Common myeloid progenitor, CD34-positive (primary cell): Measurements from ENCODE around the gene GLRA3.

Experiments used
- CTCF ChIA-PET: fragments of 350-600 bp; sonication (Branson Sonifier 250); formaldehyde crosslinking; loops from one replicate; lab custom pipeline; 2021; ENCODE audit warnings: antibody characterized with exemption; lab: Charles Lee
- POLR2A ChIA-PET: fragments of 350-600 bp; sonication (Branson Sonifier 250); formaldehyde crosslinking; loops from one replicate; lab custom pipeline; 2021; ENCODE audit warnings: antibody characterized with exemption; lab: Charles Lee
- DNase-seq, 3 donors: peaks; one replicate each; pipeline versions ENCODE4 v3.0.0 to v3.0.0-alpha.2; 2013
- H3K27ac ChIP-seq, 2 experiments: 1 replicate in 1 of 2; 2 replicates in 1 of 2; pipeline ENCODE4 v1.7.0; 2013; ENCODE audit warnings: inconsistent platforms in 2 of 2, low read length in 2 of 2, mild to moderate bottlenecking in 2 of 2, low read depth in 1 of 2, moderate library complexity in 1 of 2; ENCODE audit not compliant: severe bottlenecking in 2 of 2, insufficient read depth in 1 of 2, poor library complexity in 1 of 2
- H3K27me3 ChIP-seq, 5 experiments: replicated peaks in 2 of 5; 1 replicate in 3 of 5; 2 replicates in 2 of 5; pipeline versions ENCODE4 v1.6.1 to v1.7.0; 2013; ENCODE audit warnings: low read length in 4 of 5, mild to moderate bottlenecking in 2 of 5, moderate library complexity in 2 of 5, inconsistent platforms in 1 of 5; ENCODE audit not compliant: insufficient read depth in 5 of 5, control insufficient read depth in 4 of 5
- H3K36me3 ChIP-seq, 4 experiments: 1 replicate in 2 of 4; 2 replicates in 2 of 4; pipeline versions ENCODE4 v1.6.1 to v1.7.0; 2013; ENCODE audit warnings: low read length in 3 of 4, control low read depth in 1 of 4, mild to moderate bottlenecking in 1 of 4; ENCODE audit not compliant: control insufficient read depth in 4 of 4, insufficient read depth in 4 of 4
- H3K4me1 ChIP-seq, 4 experiments: 1 replicate in 3 of 4; 2 replicates in 1 of 4; pipeline versions ENCODE4 v1.6.1 to v1.7.1; 2013; ENCODE audit warnings: low read length in 3 of 4, mild to moderate bottlenecking in 3 of 4, control low read depth in 1 of 4, inconsistent platforms in 1 of 4, moderate library complexity in 1 of 4; ENCODE audit not compliant: control insufficient read depth in 4 of 4, insufficient read depth in 4 of 4; ENCODE audit errors: control extremely low read depth in 1 of 4
- H3K4me3 ChIP-seq, 7 experiments: 1 replicate in 4 of 7; 2 replicates in 3 of 7; pipeline versions ENCODE4 v1.5.1 to v1.7.0; 2013; ENCODE audit warnings: mild to moderate bottlenecking in 7 of 7, low read length in 6 of 7, moderate library complexity in 6 of 7, inconsistent platforms in 2 of 7, low read depth in 2 of 7, control low read depth in 1 of 7; ENCODE audit not compliant: insufficient read depth in 4 of 7, control insufficient read depth in 1 of 7; ENCODE audit errors: extremely low read depth in 1 of 7
- H3K9me3 ChIP-seq, 5 experiments: 1 replicate in 4 of 5; 2 replicates in 1 of 5; pipeline versions ENCODE4 v1.6.1 to v1.7.1; 2013; ENCODE audit warnings: low read length in 4 of 5, mild to moderate bottlenecking in 2 of 5, inconsistent platforms in 1 of 5, low read depth in 1 of 5, moderate library complexity in 1 of 5; ENCODE audit not compliant: control insufficient read depth in 4 of 5, insufficient read depth in 2 of 5; ENCODE audit errors: control extremely low read depth in 1 of 5
- WGBS: methylation state at CpG from one replicate; pipeline ENCODE4 v1.1.5; 2013; ENCODE audit not compliant: insufficient coverage; 5-methylcytosine and 5-hydroxymethylcytosine counted together

GLRA3 gene

GRCh38 chr4:174853629-174854028 lies 24.6 kb upstream of the GLRA3 start:
- no peaks in the 10 kb centered on the region for H3K27me3 ChIP-seq
- no peak overlapping the region for H3K27ac ChIP-seq
- no peak for DNase-seq
- no peak overlapping the region for H3K4me3 ChIP-seq
- no peaks in the 10 kb centered on the region for H3K36me3 ChIP-seq
- H3K4me1 ChIP-seq = no peaks in the 10 kb centered on the region
- WGBS = no CpG with 5 or more reads among the region's 3 CpGs
- CTCF ChIA-PET = no interaction called here
- no peaks in the 10 kb centered on the region for H3K9me3 ChIP-seq
- POLR2A ChIA-PET = no interaction called here

GRCh38 chr4:174848596-174848995 lies 19.5 kb upstream of the GLRA3 start:
- no peaks in the 10 kb centered on the region for H3K36me3 ChIP-seq
- H3K4me3 ChIP-seq = no peak overlapping the region
- no peaks in the 10 kb centered on the region for H3K4me1 ChIP-seq
- no peak for DNase-seq
- WGBS = no CpG with 5 or more reads among the region's 2 CpGs
- POLR2A ChIA-PET = no interaction called here
- no peaks in the 10 kb centered on the region for H3K27me3 ChIP-seq
- CTCF ChIA-PET = no interaction called here
- H3K27ac ChIP-seq = no peak overlapping the region
- H3K9me3 ChIP-seq = peaks cover 0 to 3% (median 0%) of the 10 kb centered on the region in 5 experiments

GRCh38 chr4:174847801-174848427 lies 18.9 kb upstream of the GLRA3 start:
- H3K36me3 ChIP-seq = no peaks in the 10 kb centered on the region
- ChIA-PET POLR2A (no interaction called here), CTCF (no interaction called here)
- H3K27ac ChIP-seq = no peak overlapping the region
- no peak overlapping the region for H3K4me3 ChIP-seq
- WGBS = 100% methylated on average over 1 of the region's 2 CpGs
- no peaks in the 10 kb centered on the region for H3K4me1 ChIP-seq
- H3K27me3 ChIP-seq = no peaks in the 10 kb centered on the region
- DNase-seq = no peak
- peaks cover 0 to 3% (median 0%) of the 10 kb centered on the region in 5 experiments for H3K9me3 ChIP-seq

GRCh38 chr4:174835536-174835935 lies 6.5 kb upstream of the GLRA3 start:
- DNase-seq = no peak
- CTCF ChIA-PET = no interaction called here

GRCh38 chr4:174834477-174834876 lies 5.4 kb upstream of the GLRA3 start:
- WGBS = 100% methylated on average over 1 of the region's 2 CpGs
- H3K4me1 ChIP-seq = no peaks in the 10 kb centered on the region
- POLR2A ChIA-PET = interaction anchor here (0.8 kb wide), 1 partner anchor 888 kb away, joined by 3 read pairs; no protein-coding TSS in a partner anchor
- no peaks in the 10 kb centered on the region for H3K36me3 ChIP-seq
- no peak overlapping the region for H3K4me3 ChIP-seq
- H3K27ac ChIP-seq = no peak overlapping the region
- H3K27me3 ChIP-seq = peaks cover 0 to 4% (median 1%) of the 10 kb centered on the region in 5 experiments
- H3K9me3 ChIP-seq = peaks cover 0 to 1% (median 0%) of the 10 kb centered on the region in 5 experiments
- DNase-seq = no peak
- CTCF ChIA-PET = no interaction called here

More at GRCh38 chr4:174835536-174835935, 6.5 kb upstream of the GLRA3 start:
- Histone ChIP-seq H3K36me3 (no peaks in the 10 kb centered on the region), H3K9me3 (peaks cover 0 to 1% (median 0%) of the 10 kb centered on the region in 5 experiments), H3K4me3 (no peak overlapping the region), H3K27me3 (no peaks in the 10 kb centered on the region), H3K4me1 (no peaks in the 10 kb centered on the region), H3K27ac (no peak overlapping the region)
- POLR2A ChIA-PET = no interaction called here

- ChIA-PET CTCF (no interaction called here), POLR2A (no interaction called here)
- Histone ChIP-seq H3K4me3 (no peak overlapping the region), H3K27ac (no peak overlapping the region), H3K9me3 (peaks cover 0 to 2% (median 0%) of the 10 kb centered on the region in 5 experiments), H3K27me3 (peaks cover 0 to 13% (median 5%) of the 10 kb centered on the region in 5 experiments), H3K4me1 (peaks cover 0 to 6% (median 3%) of the 10 kb centered on the region in 4 experiments), H3K36me3 (no peaks in the 10 kb centered on the region)
- DNase-seq = no peak
Observed at GRCh38 chr4:174826660-174827059, 2.4 kb downstream of the GLRA3 start.

- Histone ChIP-seq H3K36me3 (no peaks in the 10 kb centered on the region), H3K27me3 (no peaks in the 10 kb centered on the region), H3K27ac (no peak overlapping the region), H3K4me1 (no peaks in the 10 kb centered on the region), H3K9me3 (no peaks in the 10 kb centered on the region), H3K4me3 (no peak overlapping the region)
- ChIA-PET CTCF (no interaction called here), POLR2A (no interaction called here)
- no peak for DNase-seq
- WGBS = 100% methylated on average over 2 of the region's 3 CpGs
Observed at GRCh38 chr4:174815282-174815681, 13.8 kb downstream of the GLRA3 start.
